Nephron (organoid): ENCODE data around the gene PPARG.

Source experiments
- H3K27ac Mint-ChIP-seq, 3 experiments: 2 replicates each; pipeline ENCODE4 v1.8.0; 2020; ENCODE audit warnings: mixed read lengths in 3 of 3, mild to moderate bottlenecking in 2 of 3, moderate library complexity in 1 of 3
- H3K27me3 Mint-ChIP-seq: 2 replicates; pipeline ENCODE4 v1.8.0; 2021; ENCODE audit warnings: low read depth, mild to moderate bottlenecking, moderate library complexity, mixed read lengths
- H3K36me3 Mint-ChIP-seq: 2 replicates; pipeline ENCODE4 v1.8.0; 2020; ENCODE audit warnings: low read depth, mixed read lengths
- H3K4me1 Mint-ChIP-seq: 2 replicates; pipeline ENCODE4 v1.8.0; 2020; ENCODE audit warnings: mixed read lengths
- H3K4me3 Mint-ChIP-seq, 3 experiments: 2 replicates each; pipeline ENCODE4 v1.8.0; 2020; ENCODE audit warnings: mild to moderate bottlenecking in 3 of 3, mixed read lengths in 3 of 3, moderate library complexity in 2 of 3
- H3K9me3 Mint-ChIP-seq: 2 replicates; pipeline ENCODE4 v1.8.0; 2020; ENCODE audit warnings: mixed read lengths
- TF ChIP-seq, protein P1 (sequence below), 3 experiments: fragments of 200-600 bp; sonication (generic); IDR thresholded peaks; one replicate each; pipeline ENCODE4 v1.5.0; 2021; ENCODE audit warnings: antibody characterized with exemption in 3 of 3; ENCODE audit not compliant: unreplicated experiment in 3 of 3

The PPARG gene

GRCh38 chr3:12449889-12450682 is 161.2 kb downstream of the PPARG start:
- no peaks in the 10 kb centered on the region for H3K36me3 Mint-ChIP-seq
- H3K27ac Mint-ChIP-seq: no peak overlapping the region

DNA sequence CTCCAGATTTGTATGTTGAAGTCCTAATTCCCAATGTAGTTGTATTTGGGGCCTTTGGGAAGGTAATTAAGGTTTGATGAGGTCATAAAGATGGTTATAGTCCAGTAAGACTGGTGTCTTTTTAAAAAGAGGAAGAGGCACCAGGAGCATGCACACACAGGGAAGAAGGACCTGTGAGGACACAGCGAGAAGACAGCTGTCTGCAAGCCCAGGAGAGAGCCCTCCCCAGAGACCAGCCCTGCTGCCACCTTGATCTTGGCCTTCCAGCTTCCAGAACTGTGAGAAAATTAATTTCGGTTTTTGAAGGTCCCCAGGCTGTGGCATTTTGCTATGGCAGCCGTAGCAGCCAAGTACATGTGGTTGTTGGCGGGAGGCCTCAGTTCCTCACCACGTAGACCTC is 162.6 kb downstream of the PPARG start:
- no peak overlapping the region for H3K27ac Mint-ChIP-seq
- no peaks in the 10 kb centered on the region for H3K4me1 Mint-ChIP-seq
- no peaks in the 10 kb centered on the region for H3K9me3 Mint-ChIP-seq
- peaks cover 10% of the 10 kb centered on the region for H3K27me3 Mint-ChIP-seq
- TF ChIP-seq, protein P1, sequence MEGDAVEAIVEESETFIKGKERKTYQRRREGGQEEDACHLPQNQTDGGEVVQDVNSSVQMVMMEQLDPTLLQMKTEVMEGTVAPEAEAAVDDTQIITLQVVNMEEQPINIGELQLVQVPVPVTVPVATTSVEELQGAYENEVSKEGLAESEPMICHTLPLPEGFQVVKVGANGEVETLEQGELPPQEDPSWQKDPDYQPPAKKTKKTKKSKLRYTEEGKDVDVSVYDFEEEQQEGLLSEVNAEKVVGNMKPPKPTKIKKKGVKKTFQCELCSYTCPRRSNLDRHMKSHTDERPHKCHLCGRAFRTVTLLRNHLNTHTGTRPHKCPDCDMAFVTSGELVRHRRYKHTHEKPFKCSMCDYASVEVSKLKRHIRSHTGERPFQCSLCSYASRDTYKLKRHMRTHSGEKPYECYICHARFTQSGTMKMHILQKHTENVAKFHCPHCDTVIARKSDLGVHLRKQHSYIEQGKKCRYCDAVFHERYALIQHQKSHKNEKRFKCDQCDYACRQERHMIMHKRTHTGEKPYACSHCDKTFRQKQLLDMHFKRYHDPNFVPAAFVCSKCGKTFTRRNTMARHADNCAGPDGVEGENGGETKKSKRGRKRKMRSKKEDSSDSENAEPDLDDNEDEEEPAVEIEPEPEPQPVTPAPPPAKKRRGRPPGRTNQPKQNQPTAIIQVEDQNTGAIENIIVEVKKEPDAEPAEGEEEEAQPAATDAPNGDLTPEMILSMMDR (IDR thresholded peaks at IDR 0.05; ENCODE audit: unreplicated experiment in 3 of 3): no peak
- no peak overlapping the region for H3K4me3 Mint-ChIP-seq
- no peaks in the 10 kb centered on the region for H3K36me3 Mint-ChIP-seq

More at GRCh38 chr3:12449889-12450682, 161.2 kb downstream of the PPARG start:
- peaks cover 14% of the 10 kb centered on the region for H3K27me3 Mint-ChIP-seq
- H3K9me3 Mint-ChIP-seq: no peaks in the 10 kb centered on the region
- TF ChIP-seq, protein P1 (IDR thresholded peaks at IDR 0.05; ENCODE audit: unreplicated experiment in 3 of 3): no peak
- H3K4me1 Mint-ChIP-seq: peaks cover 12% of the 10 kb centered on the region
- H3K4me3 Mint-ChIP-seq: no peak overlapping the region

DNA sequence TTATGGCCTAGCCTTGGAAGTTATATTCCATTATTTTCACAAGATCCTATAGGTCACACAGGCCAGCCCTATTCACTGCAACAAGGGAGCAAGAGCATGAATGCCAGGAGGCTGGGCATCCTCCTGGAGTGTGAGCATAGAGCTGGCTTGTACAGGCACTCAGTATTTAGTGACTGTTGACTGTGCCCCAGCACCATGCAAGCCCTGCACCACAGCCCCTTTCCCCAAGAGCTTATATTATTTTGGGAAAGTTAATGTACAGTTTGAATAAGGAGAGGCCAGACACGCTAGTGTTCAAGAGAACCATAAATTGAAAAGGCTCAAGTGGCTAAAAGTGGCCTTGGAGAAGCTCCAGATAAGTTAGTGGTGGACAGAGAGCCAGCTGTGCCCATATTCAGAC is 163.1 kb downstream of the PPARG start:
- peaks cover 10% of the 10 kb centered on the region for H3K27me3 Mint-ChIP-seq
- no peaks in the 10 kb centered on the region for H3K9me3 Mint-ChIP-seq
- TF ChIP-seq, protein P1 (IDR thresholded peaks at IDR 0.05; ENCODE audit: unreplicated experiment in 3 of 3): no peak
- no peak overlapping the region for H3K4me3 Mint-ChIP-seq
- no peaks in the 10 kb centered on the region for H3K36me3 Mint-ChIP-seq
- H3K27ac Mint-ChIP-seq: no peak overlapping the region
- H3K4me1 Mint-ChIP-seq: no peaks in the 10 kb centered on the region

DNA sequence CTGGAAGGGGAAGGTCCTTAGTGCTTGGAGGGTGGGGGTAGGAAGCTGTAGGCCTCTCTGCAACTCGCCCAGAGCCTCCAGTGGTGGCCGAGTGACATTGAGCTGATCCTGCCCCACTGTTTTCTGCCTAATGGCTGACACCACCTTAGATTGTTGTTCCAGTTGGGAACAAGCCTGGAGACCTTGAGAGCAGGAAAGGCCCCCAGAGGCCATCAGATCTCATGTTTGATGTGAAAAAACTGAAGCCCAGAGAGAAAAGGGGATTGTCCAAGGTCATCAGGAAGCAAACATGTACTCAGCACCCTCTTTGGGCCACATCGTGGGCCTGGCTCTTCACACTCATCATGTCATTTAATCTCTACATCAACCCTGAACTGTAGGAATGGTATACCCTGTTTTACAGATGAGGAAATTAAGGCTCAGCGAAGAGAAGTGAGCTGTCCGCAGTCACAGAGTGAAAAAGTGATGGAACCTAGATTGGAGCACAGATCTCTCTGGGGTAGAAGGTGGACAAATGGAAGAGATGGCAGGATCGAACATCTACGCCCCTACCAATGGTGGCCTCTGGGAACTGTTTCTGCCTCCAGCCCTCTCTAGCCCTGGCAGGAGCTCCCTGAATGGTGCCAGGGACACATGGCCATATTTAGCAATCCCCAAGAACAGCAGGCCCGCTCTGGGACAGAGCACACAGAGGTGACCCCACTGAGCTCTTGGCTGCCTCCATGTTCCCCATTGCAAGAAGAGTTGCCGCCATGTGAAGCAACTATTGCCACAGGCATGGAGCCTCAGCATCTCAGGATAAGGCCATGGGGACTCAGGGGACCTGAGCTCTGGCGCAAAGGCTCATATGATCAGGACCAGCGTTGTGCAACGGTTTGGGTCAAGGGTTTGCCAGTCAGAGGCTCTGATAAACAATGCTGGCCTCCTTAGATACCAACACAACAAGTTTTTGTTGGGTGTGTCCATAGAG is 163.8 kb downstream of the PPARG start:
- H3K4me3 Mint-ChIP-seq: no peak overlapping the region
- TF ChIP-seq, protein P1 (IDR thresholded peaks at IDR 0.05; ENCODE audit: unreplicated experiment in 3 of 3): no peak

DNA sequence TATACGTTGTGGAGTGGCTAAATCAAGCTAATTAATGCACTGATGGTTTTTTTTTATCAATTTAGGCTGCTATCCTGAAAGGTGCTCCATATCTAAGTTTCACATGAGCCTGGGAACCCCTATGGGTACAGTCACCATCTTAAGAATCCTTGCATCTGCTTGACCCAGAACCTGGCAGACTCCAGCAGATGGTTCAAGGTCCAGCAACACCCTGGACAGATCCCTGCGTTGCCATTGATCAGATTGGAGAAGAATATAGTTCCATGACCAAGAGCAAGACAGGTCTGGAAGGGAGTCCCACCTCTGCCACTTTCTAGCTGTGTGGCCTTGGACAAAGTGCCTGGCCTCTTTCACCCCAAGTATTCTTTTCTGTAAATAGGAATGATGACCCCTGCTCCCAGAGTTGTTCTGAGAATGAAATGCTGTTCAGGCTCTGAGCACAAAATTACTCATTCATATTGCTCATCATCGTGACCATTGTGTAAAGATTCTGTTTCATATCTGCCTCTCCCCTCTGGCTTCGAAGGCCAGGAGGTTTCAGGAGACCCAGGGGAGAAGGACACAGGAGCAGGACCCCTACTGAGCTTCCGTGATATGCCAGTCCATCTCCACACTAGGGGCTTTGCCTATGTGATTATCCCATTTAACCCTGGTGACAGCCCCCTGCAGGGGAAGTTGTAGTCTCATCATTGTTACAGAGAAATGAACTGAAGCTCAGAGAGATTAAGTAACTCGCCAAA is 165.4 kb downstream of the PPARG start:
- Mint-ChIP-seq H3K27ac (no peak overlapping the region), H3K4me3 (no peak overlapping the region), H3K9me3 (no peaks in the 10 kb centered on the region), H3K36me3 (no peaks in the 10 kb centered on the region), H3K4me1 (no peaks in the 10 kb centered on the region), H3K27me3 (peaks cover 10% of the 10 kb centered on the region)
- TF ChIP-seq, protein P1 (IDR thresholded peaks at IDR 0.05; ENCODE audit: unreplicated experiment in 3 of 3): no peak

More for the DNA sequence above, 163.8 kb downstream of the PPARG start:
- H3K27me3 Mint-ChIP-seq: peaks cover 10% of the 10 kb centered on the region
- H3K27ac Mint-ChIP-seq: no peak overlapping the region
- no peaks in the 10 kb centered on the region for H3K4me1 Mint-ChIP-seq
- no peaks in the 10 kb centered on the region for H3K36me3 Mint-ChIP-seq
- H3K9me3 Mint-ChIP-seq: no peaks in the 10 kb centered on the region
